Esophagus squamous epithelium (tissue), 4 donors: ENCODE results near the gene ITGB8.

ENCODE experiments used
- CTCF ChIP-seq, 6 experiments: fragments of 450-650 bp in 4 of 6; fragments of 200-600 bp in 2 of 6; sonication (generic) in 2 of 6; IDR thresholded peaks; one replicate each; pipeline ENCODE4 v1.5.1; 2016 to 2019; ENCODE audit warnings: antibody characterized with exemption in 6 of 6, mild to moderate bottlenecking in 4 of 6, moderate library complexity in 4 of 6
- POLR2A ChIP-seq, 4 donors: fragments of 450-650 bp; IDR thresholded peaks; one replicate each; pipeline ENCODE4 v1.6.1; 2017; ENCODE audit warnings: antibody characterized with exemption in 4 of 4, mild to moderate bottlenecking in 4 of 4, moderate library complexity in 3 of 4

GRCh38 chr7:20317413-20317812 is 13.3 kb upstream of the ITGB8 start:
- TF ChIP-seq POLR2A (IDR thresholded peaks at IDR 0.05) (no peak), CTCF (IDR thresholded peaks at IDR 0.05) (no peak)
